ENCODE data around the gene CSAD.

The CSAD gene

DNA sequence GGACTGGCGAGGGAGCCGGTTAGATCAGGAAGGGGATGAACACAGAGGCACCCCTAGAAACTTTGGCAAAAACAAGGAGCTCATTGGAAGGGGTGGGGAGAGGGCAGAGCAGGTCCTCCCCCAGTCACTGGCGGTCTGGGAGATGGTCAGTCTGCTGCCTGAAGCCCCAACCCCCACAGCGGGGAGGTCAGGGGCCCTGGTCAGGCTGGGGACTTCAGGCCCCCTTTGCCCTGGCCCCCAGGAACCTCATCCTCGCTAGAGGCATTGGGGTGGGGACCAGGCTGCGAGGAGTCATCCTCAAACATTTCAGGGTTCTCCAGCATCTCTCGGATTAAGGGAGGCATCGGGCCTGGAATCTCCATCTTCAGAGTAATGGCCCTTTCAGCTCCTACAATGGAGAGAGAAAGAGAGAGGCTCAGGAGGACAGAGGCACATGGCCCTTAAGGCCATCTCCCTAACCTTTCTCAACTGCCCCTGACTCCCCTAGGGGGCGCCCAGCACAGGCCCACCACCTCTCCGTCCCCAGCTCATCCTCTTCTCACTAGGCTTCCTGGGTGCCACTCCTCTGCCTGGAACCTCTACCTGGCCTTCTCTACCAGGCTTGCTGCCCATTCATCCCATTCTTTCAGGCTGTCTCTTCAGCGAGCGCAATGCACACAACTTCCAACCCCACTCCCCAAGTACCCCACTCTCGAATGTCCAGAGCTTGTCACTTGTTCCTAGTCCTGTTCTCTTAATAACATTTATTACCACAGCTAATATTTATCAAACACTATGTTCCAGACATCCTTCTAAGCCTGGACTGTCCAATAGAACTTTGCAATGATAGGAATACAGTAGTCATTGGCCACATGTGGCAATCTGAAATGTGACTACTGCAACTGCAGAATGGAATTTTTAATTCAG lies 31.0 kb upstream of the CSAD start:
- TF ChIP-seq CTCF (IDR thresholded peaks at IDR 0.05), result peak; percentile 60
- no peak for TF ChIP-seq ZFX (IDR thresholded peaks at IDR 0.05; ENCODE audit: borderline replicate concordance)
- H3K27ac ChIP-seq, result no peak overlapping the region

DNA sequence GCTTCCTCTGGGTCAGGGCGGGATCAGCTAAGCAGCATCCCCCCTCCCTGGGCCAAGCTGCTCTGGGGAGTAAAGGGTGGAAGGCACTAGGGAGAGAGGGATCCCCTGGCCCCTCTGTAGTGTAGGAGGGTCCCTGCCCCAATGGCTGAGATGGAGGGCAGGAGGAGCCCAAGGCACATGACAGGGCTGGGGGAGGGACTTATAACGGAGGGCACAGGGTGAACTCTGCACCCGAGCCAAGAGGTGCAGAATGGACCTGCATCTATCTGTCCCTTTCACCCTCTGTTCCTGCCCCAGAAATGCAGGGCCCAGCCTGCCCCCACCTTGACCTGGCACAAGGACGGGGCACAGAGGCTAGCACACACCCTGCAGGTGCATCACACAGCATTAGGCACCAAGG lies 30.1 kb upstream of the CSAD start:
- no peak overlapping the region for H3K27ac ChIP-seq
- TF ChIP-seq ZFX (IDR thresholded peaks at IDR 0.05; ENCODE audit: borderline replicate concordance) (no peak), CTCF (IDR thresholded peaks at IDR 0.05) (no peak)

- TF ChIP-seq ZFX (IDR thresholded peaks at IDR 0.05; ENCODE audit: borderline replicate concordance) (no peak), CTCF (IDR thresholded peaks at IDR 0.05) (no peak)
- H3K27ac ChIP-seq, result no peak overlapping the region
Observed at GRCh38 chr12:53208877-53209463, 28.2 kb upstream of the CSAD start.

- no peak overlapping the region for H3K27ac ChIP-seq
- TF ChIP-seq ZFX (IDR thresholded peaks at IDR 0.05; ENCODE audit: borderline replicate concordance), result no peak
- TF ChIP-seq CTCF (IDR thresholded peaks at IDR 0.05), result no peak
Observed at GRCh38 chr12:53208435-53208834, 27.7 kb upstream of the CSAD start.

GRCh38 chr12:53207042-53207441 lies 26.3 kb upstream of the CSAD start, which contains the start of gene ITGB7:
Gene ITGB7, minus strand, starts transcription at chr12:53207251. Its CDS starts 6,808 bp downstream, at chr12:53200443.
- H3K27ac ChIP-seq, result no peak within 1 kb of the TSS
- TF ChIP-seq CTCF (IDR thresholded peaks at IDR 0.05) (no peak), ZFX (IDR thresholded peaks at IDR 0.05; ENCODE audit: borderline replicate concordance) (no peak)

GRCh38 chr12:53205747-53206419 lies 25.2 kb upstream of the CSAD start:
- no peak overlapping the region for H3K27ac ChIP-seq
- no peak for TF ChIP-seq CTCF (IDR thresholded peaks at IDR 0.05)
- no peak for TF ChIP-seq ZFX (IDR thresholded peaks at IDR 0.05; ENCODE audit: borderline replicate concordance)

All from 22Rv1 (cell line).